Spleen (tissue), 11 donors: Measurements from ENCODE around the gene RBMS1. TPM values are rescaled to one million over a fixed set of nuclear protein-coding genes. Genes with fewer than 3 reads are reported as not detected.

ENCODE experiments used
- DNase-seq: peaks from one replicate; pipeline ENCODE4 v3.0.0-alpha.2; 2020
- H3K27ac ChIP-seq, 8 donors: fragments of 200-600 bp; sonication (generic) in 7 of 8; 1 replicate in 4 of 8; 2 replicates in 4 of 8; pipeline versions ENCODE4 v1.5.0 to v1.8.0; 2016 to 2021; ENCODE audit warnings: inconsistent platforms in 4 of 8, mild to moderate bottlenecking in 4 of 8, moderate library complexity in 1 of 8
- H3K27me3 ChIP-seq, 7 donors: fragments of 200-600 bp; sonication (generic) in 6 of 7; replicated peaks in 1 of 7; 1 replicate in 4 of 7; 2 replicates in 3 of 7; pipeline versions ENCODE4 v1.5.0 to v1.8.0; 2016 to 2021; ENCODE audit warnings: inconsistent platforms in 3 of 7, mild to moderate bottlenecking in 1 of 7
- H3K36me3 ChIP-seq, 6 donors: fragments of 200-600 bp; sonication (generic) in 5 of 6; 1 replicate in 4 of 6; 2 replicates in 2 of 6; pipeline versions ENCODE4 v1.5.0 to v1.8.0; 2016 to 2021; ENCODE audit warnings: inconsistent platforms in 2 of 6
- H3K4me1 ChIP-seq, 6 donors: fragments of 200-600 bp; sonication (generic) in 5 of 6; 1 replicate in 3 of 6; 2 replicates in 3 of 6; pipeline versions ENCODE4 v1.5.0 to v1.8.0; 2016 to 2021; ENCODE audit warnings: inconsistent platforms in 3 of 6
- H3K4me3 ChIP-seq, 8 donors: fragments of 200-600 bp; sonication (generic) in 7 of 8; 1 replicate in 4 of 8; 2 replicates in 4 of 8; pipeline versions ENCODE4 v1.5.0 to v1.8.0; 2016 to 2021; ENCODE audit warnings: inconsistent platforms in 4 of 8, mild to moderate bottlenecking in 4 of 8, moderate library complexity in 2 of 8
- H3K9me3 ChIP-seq, 8 donors: fragments of 200-600 bp; sonication (generic) in 7 of 8; 1 replicate in 4 of 8; 2 replicates in 4 of 8; pipeline versions ENCODE4 v1.5.0 to v1.8.0; 2016 to 2021; ENCODE audit warnings: inconsistent platforms in 4 of 8
- POLR2A ChIP-seq, 3 donors: fragments of 450-650 bp; IDR thresholded peaks; one replicate each; pipeline ENCODE4 v1.5.1; 2017; ENCODE audit warnings: antibody characterized with exemption in 3 of 3, mild to moderate bottlenecking in 1 of 3
- POLR2AphosphoS5 ChIP-seq, 3 donors: sonication (generic); formaldehyde crosslinking; IDR thresholded peaks; one replicate each; pipeline ENCODE4 v1.5.1; 2017; ENCODE audit warnings: antibody characterized with exemption in 3 of 3
- WGBS, 5 donors: extraction: QIAGEN DNeasy Blood & Tissue Kit in 3 of 5; methylation state at CpG; one replicate each; pipeline versions ENCODE4 v1.1.5 to v1.1.7; 2013 to 2018; 5-methylcytosine and 5-hydroxymethylcytosine counted together
- intact Hi-C: fragments of 100-400 bp; cut with DNase I; formaldehyde crosslinking; loops from one replicate; pipeline ENCODE4 v1.15.0; 2023; ENCODE audit warnings: low total_unique reads
- polyA plus RNA-seq, 3 donors: library from polyadenylated mRNA; stranded (reverse); fragments of 200-250 nt; gene quantifications; one replicate each; pipeline ENCODE4 v1.2.1, GENCODE V29; 2013
- total RNA-seq, 7 donors: library from RNA; depleted of rRNA in 3 of 7; stranded (reverse); fragments of >200 nt in 3 of 7; fragmentation: NEBNext Ultra II Directional in 4 of 7; extraction: Animal tissue kit (Norgen Biotek cat#: 25700) in 4 of 7; gene quantifications; one replicate each; pipeline versions ENCODE4 v1.1.0 to v1.2.1, GENCODE V29; 2016 to 2021
- TF ChIP-seq, protein P1 (sequence below), 11 experiments: fragments of 200-600 bp in 7 of 11; fragments of 450-650 bp in 4 of 11; sonication (generic) in 4 of 11; IDR thresholded peaks in 8 of 11; conservative IDR thresholded peaks in 3 of 11; 1 replicate in 7 of 11; 2 replicates in 4 of 11; pipeline versions ENCODE4 v1.4.0 to v1.8.0; 2016 to 2021; ENCODE audit warnings: antibody characterized with exemption in 11 of 11, inconsistent platforms in 4 of 11, mild to moderate bottlenecking in 1 of 11
- donor health status: healthy with polysubstance abuse.
- donor health status: DM: no; HTN: no; CAD: no; lungs with moderate emphysema.
- donor health status: DM: no; HTN: no; CAD: no.
- donor health status: Bipolar disorder and iron deficiency.
- donor health status: healthy.
- donor health status: DM: no; HTN: no; CAD: no.
- donor health status: DM: yes; HTN: yes; CAD: no.

RBMS1 gene
- total and polyA plus RNA-seq, 10 donors: 18.8 to 151 (median 118) TPM

DNA sequence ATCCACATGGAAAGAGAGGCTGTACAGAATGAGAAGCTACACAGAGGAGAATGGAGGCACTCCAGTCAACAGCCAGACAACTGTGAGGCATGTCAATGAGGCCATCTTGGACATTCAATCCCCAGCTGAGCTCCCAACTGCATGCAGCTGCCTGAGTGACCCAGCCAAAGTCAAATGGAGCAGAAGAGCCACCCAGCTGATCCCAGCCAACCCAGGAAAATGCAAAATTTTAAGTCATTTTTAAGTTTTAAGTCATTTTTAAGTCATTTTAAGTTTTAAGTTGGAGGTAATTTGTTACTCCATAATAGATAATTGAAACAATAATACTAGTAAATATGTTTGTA lies 63.6 kb downstream of the RBMS1 start:
- no peak overlapping the region for H3K4me3 ChIP-seq
- DNase-seq: no peak
- peak overlapping the region in 6 of 8 donors; percentile 14 to 81 (median 77) for H3K27ac ChIP-seq
- TF ChIP-seq, protein P1, sequence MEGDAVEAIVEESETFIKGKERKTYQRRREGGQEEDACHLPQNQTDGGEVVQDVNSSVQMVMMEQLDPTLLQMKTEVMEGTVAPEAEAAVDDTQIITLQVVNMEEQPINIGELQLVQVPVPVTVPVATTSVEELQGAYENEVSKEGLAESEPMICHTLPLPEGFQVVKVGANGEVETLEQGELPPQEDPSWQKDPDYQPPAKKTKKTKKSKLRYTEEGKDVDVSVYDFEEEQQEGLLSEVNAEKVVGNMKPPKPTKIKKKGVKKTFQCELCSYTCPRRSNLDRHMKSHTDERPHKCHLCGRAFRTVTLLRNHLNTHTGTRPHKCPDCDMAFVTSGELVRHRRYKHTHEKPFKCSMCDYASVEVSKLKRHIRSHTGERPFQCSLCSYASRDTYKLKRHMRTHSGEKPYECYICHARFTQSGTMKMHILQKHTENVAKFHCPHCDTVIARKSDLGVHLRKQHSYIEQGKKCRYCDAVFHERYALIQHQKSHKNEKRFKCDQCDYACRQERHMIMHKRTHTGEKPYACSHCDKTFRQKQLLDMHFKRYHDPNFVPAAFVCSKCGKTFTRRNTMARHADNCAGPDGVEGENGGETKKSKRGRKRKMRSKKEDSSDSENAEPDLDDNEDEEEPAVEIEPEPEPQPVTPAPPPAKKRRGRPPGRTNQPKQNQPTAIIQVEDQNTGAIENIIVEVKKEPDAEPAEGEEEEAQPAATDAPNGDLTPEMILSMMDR (IDR thresholded peaks at IDR 0.05 in 8 of 11, conservative IDR thresholded peaks at IDR 0.05 in 3 of 11): no peak
- TF ChIP-seq POLR2AphosphoS5 (IDR thresholded peaks at IDR 0.05) (no peak), POLR2A (IDR thresholded peaks at IDR 0.05) (no peak)
- peaks cover 23 to 77% (median 52%) of the 10 kb centered on the region in 6 donors for H3K4me1 ChIP-seq
- H3K36me3 ChIP-seq: peaks cover 0 to 8% (median 0%) of the 10 kb centered on the region in 6 donors
- H3K9me3 ChIP-seq: peaks cover 0 to 7% (median 2%) of the 10 kb centered on the region in 8 donors
- no peaks in the 10 kb centered on the region for H3K27me3 ChIP-seq
- intact Hi-C loops: no loop called here

DNA sequence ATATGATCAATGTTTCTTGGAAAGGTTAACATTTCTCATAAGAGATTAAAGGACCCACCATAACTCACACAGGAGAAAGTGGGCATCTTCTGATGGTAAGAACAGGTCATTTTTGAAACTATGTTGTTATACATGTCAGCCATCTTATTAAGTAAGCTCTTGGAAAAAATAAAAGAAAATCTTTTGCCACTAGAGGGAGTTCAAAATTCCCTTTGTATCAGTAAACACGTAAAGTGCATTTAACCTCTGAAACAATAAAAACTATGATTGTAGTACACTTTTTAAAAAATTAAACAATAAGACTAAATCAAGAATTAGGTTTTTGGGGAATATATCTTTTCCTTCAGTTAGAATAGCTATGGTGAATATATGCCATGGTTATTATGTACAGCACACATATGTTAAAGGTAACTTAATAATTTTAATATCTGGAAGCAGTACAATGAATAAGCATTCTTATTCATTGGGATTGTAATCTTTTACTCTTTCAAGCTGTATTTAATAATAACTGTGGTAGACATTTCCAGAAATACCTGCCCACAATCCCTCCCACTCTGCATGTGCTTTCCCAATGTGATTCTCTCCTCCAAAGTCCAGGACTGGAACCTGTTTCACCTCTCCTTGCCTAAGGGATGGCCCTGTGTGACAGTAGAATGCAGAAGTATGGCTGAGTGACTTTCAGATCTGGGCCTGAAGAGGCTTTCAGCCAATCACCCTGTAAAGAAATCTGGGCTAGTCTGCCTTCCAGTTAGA lies 64.2 kb downstream of the RBMS1 start:
- 6 to 19% (median 9%) methylated on average over 1 of the region's 1 CpG for WGBS, 5 donors
- Histone ChIP-seq H3K4me1 (peaks cover 23 to 81% (median 52%) of the 10 kb centered on the region in 6 donors), H3K27me3 (no peaks in the 10 kb centered on the region), H3K36me3 (peaks cover 0 to 8% (median 0%) of the 10 kb centered on the region in 6 donors), H3K9me3 (peaks cover 0 to 7% (median 2%) of the 10 kb centered on the region in 8 donors), H3K27ac (peak overlapping the region; percentile 41 to 81 (median 77)), H3K4me3 (no peak overlapping the region)
- intact Hi-C loops: no loop called here
- no peak for DNase-seq
- TF ChIP-seq POLR2AphosphoS5 (IDR thresholded peaks at IDR 0.05) (no peak), POLR2A (IDR thresholded peaks at IDR 0.05) (no peak)
- TF ChIP-seq, protein P1 (IDR thresholded peaks at IDR 0.05 in 8 of 11, conservative IDR thresholded peaks at IDR 0.05 in 3 of 11): peak; percentile 19 to 72 (median 62)

DNA sequence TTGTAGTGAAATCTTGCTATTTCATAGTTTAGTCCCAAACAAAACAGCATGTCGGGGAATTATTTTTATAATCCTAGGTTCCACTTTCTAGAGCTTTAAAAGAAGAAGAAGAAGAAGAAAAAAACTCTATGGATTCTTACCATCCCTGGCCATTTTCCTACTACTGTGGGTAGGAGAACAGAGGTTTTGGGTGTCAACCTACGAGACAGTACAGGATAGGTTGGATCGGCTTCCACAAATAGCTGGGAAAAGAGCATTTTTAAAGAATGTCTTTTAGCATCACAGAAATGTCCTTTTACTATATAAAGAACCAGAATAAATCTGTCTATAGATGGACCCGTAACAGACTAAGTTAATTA lies 65.2 kb downstream of the RBMS1 start:
- 46 to 52% (median 49%) methylated on average over 4 of the region's 4 CpGs for WGBS, 5 donors
- H3K4me3 ChIP-seq: peak overlapping the region in 6 of 8 donors; percentile 0 to 54 (median 6)

More for the DNA sequence above, 65.2 kb downstream of the RBMS1 start:
- peaks cover 0 to 8% (median 0%) of the 10 kb centered on the region in 6 donors for H3K36me3 ChIP-seq
- DNase-seq: no peak
- intact Hi-C loops: no loop called here
- H3K27ac ChIP-seq: peak overlapping the region; percentile 41 to 81 (median 77)
- H3K27me3 ChIP-seq: no peaks in the 10 kb centered on the region
- peaks cover 23 to 73% (median 52%) of the 10 kb centered on the region in 6 donors for H3K4me1 ChIP-seq
- TF ChIP-seq POLR2A (IDR thresholded peaks at IDR 0.05) (no peak), POLR2AphosphoS5 (IDR thresholded peaks at IDR 0.05) (no peak)
- TF ChIP-seq, protein P1 (IDR thresholded peaks at IDR 0.05 in 8 of 11, conservative IDR thresholded peaks at IDR 0.05 in 3 of 11): no peak
- peaks cover 0 to 7% (median 2%) of the 10 kb centered on the region in 8 donors for H3K9me3 ChIP-seq
